OCI-LY7 (cell line): Measurements from ENCODE around the gene CACNA1D.

Experiments used
- EZH2phosphoT487 ChIP-seq: fragments of 200-600 bp; sonication (generic); IDR thresholded peaks from 2 replicates; pipeline ENCODE4 v1.6.1; 2018; ENCODE audit warnings: low read depth, borderline replicate concordance, mild to moderate bottlenecking, mixed run types, antibody characterized with exemption, low read length, moderate library complexity, mixed read lengths
- TF ChIP-seq, protein P1 (sequence below): fragments of 200-600 bp; sonication (generic); conservative IDR thresholded peaks from 2 replicates; pipeline ENCODE4 v1.5.1; 2014; ENCODE audit warnings: mild to moderate bottlenecking, antibody characterized with exemption, low read length, moderate library complexity, mixed read lengths

DNA sequence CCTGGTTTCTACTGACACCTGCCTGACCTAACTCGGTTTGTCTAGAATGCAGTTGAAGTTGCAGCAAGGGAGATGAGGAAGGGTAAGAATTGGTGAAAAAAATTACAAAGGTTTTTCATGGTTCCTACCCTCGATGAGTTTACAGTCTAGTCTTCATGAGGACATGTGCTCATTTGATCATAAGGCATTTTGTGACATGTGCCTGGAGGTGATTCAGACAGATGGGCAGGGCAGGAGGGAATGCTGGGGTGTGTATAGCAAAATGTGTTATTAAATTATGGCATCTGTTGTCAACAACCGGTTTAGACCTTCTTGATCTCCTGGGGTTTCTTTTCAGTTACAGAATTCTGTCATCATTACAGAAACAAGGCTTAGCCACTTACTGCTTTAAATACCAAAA is 101.2 kb downstream of the CACNA1D start:
- TF ChIP-seq, protein P1, sequence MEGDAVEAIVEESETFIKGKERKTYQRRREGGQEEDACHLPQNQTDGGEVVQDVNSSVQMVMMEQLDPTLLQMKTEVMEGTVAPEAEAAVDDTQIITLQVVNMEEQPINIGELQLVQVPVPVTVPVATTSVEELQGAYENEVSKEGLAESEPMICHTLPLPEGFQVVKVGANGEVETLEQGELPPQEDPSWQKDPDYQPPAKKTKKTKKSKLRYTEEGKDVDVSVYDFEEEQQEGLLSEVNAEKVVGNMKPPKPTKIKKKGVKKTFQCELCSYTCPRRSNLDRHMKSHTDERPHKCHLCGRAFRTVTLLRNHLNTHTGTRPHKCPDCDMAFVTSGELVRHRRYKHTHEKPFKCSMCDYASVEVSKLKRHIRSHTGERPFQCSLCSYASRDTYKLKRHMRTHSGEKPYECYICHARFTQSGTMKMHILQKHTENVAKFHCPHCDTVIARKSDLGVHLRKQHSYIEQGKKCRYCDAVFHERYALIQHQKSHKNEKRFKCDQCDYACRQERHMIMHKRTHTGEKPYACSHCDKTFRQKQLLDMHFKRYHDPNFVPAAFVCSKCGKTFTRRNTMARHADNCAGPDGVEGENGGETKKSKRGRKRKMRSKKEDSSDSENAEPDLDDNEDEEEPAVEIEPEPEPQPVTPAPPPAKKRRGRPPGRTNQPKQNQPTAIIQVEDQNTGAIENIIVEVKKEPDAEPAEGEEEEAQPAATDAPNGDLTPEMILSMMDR = no peak
- TF ChIP-seq EZH2phosphoT487 = no peak
